Skeletal muscle cell (primary cell): ENCODE data around the gene EPM2A.

Experiments used
- DNase-seq: peaks from one replicate; pipeline ENCODE4 v3.0.0-alpha.2; 2010; ENCODE audit warnings: low read depth
- H3K4me3 ChIP-seq: 2 replicates; pipeline ENCODE4 v1.5.1; 2011; ENCODE audit warnings: low read depth, mild to moderate bottlenecking, control low read depth, low read length, moderate library complexity

EPM2A gene

DNA sequence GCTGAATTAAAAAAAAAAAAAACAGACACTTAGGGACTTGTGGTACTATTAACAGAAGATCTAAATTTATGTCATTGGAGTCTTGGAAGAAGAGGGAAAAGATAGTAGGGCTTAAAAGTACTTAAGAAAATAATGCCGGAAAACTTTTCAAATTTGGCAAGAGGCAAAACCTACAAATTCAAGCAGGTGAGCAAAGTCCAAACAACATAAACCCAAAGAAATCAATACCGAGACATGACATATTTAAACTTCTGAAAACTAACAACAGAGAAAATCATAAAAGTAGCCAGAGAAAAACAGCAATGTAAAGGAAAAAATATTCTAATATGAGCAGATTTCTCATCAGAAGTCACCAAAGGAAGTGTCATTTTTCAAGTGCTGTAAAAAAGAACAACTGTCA, 44.4 kb downstream of the EPM2A start:
- no peak overlapping the region for H3K4me3 ChIP-seq
- DNase-seq, result no peak

DNA sequence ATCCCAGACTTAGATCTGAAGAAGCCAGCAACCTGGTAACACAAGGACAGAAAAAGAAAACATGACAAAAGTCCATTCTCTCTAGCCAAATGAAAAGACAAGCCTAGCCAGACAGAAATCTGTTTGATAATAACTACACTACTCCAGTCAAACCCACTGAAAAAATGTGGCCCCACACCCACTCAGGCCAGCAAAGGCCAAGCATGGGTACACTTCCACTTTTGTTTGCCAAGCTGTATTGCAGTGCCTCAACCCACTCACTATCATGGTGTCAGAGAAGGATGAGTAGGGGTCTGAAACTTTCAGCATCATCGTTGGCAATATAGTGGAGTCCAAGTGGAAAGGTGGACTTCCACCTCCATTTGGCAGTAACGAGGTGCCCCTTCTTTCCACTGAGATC, 45.8 kb downstream of the EPM2A start:
- H3K4me3 ChIP-seq, result no peak overlapping the region
- no peak for DNase-seq

DNA sequence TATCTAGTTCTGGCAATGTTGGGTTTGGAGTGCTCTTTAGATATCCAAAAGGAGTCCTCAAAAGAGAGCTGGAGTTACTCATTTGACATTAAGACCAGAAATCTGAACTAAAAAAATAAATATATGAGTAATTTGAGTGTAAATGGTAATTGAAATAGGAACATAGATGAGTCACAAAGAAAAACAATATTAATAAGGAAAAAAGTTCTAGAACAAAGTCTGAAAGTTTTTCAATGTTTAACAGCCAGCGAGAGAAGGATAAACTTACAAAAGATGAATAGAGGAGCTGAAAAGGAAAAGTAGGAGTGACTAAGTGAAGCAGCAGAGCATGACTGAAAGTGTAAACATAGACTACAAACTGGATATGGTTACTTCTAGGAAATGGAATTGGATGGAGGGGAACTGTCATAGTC, 46.8 kb downstream of the EPM2A start:
- DNase-seq, result peak; percentile 25
- no peak overlapping the region for H3K4me3 ChIP-seq

DNA sequence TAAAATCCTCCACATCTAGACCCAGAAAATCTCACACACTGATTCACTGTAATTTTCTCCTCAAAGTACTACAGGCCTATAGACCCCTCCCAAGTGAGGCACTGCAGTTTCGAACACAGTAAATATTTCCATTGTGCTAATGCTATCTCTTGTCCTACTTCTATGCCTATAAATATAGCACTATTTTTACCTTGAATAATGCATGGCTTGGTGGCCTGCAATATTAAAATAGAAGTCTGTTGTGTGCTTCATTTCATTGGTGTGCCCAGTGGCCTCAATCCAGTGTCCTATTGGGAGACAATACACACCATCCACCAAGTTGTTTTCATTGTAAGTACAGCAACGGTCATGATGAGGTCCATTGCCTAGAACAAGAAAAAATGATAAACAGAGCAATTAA, 49.4 kb downstream of the EPM2A start:
- no peak overlapping the region for H3K4me3 ChIP-seq
- DNase-seq, result no peak

DNA sequence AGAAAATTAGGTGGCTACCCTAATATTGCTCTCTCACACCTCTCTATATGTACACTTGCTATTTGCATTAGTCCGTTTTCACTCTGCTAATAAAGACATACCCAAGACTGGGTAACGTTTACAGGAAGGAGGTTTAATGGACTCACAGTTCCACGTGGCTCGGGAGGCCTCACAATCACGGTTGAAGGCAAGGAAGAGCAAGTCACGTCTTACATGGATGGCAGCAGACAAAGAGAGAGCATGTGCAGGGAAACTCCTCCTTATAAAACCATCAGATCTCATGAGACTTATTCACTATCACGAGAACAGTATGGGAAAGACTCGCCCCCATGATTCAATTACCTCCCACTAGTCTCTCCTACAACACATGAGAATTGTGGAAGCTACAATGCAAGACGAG, 53.4 kb downstream of the EPM2A start:
- no peak overlapping the region for H3K4me3 ChIP-seq
- no peak for DNase-seq

DNA sequence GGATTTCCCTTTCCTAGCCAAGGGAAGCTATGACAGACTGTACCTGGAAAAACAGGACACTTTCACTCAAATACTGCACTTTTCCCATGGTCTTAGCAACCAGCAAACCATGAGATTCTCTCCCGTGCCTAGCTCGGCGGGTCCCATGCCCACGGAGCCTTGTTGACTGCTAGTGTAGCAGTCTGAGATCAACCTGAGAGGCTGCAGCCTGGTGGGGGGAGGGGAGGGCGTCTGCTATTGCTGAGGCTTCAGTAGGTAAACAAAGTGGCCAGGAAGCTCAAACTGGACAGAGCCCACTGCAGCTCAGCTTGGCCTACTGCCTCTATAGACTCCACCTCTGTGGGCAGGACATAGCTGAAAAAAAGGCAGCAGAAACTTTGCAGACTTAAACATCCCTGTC, 61.8 kb downstream of the EPM2A start:
- no peak for DNase-seq
- no peak overlapping the region for H3K4me3 ChIP-seq

DNA sequence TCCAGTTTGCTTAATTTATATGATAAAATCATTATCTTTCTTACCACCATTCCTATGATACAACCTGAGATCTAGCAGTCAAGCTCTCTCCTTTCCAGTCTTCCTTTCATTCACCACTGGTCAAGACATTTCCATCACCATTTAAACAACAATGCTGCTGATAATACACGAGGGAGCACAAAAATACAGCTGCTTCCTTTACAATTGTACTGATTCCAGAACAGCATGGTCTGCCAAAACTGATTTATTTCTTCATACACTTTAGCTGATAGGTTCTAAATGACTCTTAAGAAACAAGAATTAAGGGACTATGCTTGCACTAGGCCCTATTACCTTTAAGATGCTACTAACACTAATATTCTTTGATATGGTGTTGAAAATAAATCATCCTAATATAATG, 65.0 kb downstream of the EPM2A start:
- peak; percentile 16 for DNase-seq
- H3K4me3 ChIP-seq, result no peak overlapping the region

DNA sequence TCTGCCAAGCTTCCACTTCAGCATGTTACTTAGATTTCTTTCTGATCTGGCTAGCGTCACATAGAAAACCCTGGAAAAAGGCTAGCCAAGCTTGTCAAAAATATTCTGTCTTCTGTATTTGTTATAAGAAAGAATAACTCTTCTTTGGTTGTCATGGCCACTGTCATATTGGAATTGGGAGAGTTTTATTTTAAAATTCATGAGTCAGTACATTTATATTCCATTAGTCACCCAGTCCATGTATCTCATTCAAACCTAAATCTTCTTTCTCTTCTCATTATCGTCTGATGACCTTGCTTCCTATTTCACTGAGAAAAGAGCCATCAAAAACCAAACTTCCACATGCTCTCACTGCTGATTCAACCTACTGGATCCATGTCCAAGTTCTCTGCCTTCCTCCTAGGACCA, 65.7 kb downstream of the EPM2A start:
- peak; percentile 43 for DNase-seq
- H3K4me3 ChIP-seq, result no peak overlapping the region

DNA sequence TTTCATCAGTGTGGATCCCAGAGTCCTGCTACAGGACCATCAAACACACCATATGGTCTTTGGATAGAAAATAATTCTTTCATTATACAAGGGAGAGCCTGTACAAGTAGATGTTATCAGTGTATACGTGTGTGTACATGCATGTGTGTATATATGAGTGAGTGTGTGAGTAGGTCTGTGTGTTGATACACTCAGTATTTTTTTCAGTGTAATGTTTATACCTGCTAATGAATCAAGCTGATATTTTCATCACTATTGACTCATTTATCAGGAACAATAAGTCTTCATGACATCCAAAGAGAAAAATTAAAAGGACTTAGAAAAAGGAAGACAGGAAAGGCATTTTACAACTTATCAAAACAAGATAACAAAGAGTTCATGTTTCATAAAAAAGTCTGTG, 66.5 kb downstream of the EPM2A start:
- no peak for DNase-seq
- no peak overlapping the region for H3K4me3 ChIP-seq

DNA sequence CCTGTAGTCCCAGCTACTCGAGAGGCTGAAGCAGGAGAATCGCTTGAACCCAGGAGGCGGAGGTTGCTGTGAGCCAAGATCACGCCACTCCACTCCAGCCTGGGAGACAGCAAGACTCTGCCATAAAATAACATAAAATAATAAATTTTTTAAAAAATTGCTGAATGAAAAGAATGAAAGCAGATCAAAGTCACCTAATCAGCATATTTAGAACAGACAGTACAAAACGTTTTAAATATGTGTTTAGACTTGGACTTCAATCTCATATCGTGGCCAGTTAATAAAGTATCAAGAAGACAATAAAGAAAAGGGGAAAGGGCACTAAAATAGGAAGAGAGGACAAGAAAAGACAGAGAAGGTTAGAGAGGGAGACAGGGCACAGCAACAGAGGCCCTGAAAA, 74.6 kb downstream of the EPM2A start:
- no peak overlapping the region for H3K4me3 ChIP-seq
- DNase-seq, result no peak

DNA sequence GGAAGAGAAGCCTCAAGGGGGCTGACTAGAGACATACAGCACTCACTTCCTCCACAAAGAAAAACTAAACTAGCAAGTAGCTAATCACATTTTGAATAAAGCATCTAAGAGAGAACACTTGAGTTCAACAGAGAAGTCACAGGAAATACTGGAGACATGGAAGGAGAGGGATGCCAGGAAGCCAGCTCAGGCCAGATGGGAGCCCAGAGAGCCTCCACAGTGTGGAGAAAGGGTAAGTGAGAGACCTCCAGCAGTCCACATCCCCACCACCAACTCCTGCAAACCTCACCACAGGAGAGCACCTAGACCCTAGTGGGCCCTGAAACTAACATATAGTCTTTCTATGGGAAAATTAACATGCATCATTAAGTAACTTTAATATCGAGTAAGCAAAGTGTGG, 79.2 kb downstream of the EPM2A start:
- DNase-seq, result no peak
- no peak overlapping the region for H3K4me3 ChIP-seq

DNA sequence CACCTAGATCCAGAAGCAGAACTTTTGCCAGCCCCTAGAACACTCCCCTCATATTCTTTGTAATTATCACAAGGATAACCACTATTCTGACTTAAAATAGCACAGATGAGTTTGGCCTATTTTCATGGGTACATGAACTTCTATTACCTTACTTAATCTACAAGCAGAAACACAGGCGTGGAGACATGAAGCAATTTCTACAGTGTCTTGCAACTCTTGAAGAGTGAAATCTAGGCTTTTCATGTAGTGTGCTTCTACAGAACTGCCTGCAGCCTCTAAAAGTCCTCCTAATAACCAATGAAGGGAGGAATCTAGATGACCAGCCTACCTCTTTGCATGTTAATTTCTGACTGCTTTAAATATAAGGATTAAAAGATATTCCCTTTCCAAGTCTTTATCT, 82.7 kb downstream of the EPM2A start:
- DNase-seq, result no peak
- no peak overlapping the region for H3K4me3 ChIP-seq

DNA sequence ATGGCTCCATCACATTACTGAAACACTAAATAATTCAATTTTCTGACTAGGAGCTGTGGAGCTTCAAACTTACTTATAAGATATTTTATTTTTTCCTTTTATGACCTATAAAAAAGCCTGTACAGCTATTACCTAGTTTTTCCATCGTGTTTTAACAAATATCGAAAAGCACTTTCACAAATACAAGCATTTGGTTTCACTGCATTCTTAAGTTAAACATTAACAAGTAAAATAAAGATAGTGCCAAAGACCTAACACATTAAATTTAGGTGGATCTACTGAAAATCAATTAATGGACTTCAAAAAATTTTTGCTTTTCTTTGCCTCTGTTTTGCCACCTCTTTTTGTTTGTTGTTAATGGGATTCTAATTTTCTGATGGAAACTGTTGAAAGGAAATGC, 83.3 kb downstream of the EPM2A start:
- DNase-seq, result no peak
- no peak overlapping the region for H3K4me3 ChIP-seq

DNA sequence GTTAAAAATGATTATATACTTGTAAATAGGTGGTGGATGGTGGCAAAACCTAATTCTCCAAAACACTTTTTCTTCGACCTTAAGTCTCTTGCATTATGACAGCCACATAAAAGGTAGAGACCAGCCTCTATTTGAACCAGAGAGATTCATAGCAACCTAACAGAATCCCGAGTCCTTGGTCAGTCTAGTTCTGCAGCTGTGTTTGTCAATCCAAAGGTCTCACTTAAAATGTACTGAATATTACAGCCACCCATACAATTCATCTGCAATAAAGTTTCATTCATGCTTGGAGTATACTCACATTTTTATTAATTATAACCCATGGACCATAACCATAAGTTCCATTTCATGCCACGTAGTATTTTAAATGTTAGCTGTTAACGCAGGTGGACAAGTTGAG, 87.2 kb downstream of the EPM2A start:
- DNase-seq, result no peak
- H3K4me3 ChIP-seq, result no peak overlapping the region

DNA sequence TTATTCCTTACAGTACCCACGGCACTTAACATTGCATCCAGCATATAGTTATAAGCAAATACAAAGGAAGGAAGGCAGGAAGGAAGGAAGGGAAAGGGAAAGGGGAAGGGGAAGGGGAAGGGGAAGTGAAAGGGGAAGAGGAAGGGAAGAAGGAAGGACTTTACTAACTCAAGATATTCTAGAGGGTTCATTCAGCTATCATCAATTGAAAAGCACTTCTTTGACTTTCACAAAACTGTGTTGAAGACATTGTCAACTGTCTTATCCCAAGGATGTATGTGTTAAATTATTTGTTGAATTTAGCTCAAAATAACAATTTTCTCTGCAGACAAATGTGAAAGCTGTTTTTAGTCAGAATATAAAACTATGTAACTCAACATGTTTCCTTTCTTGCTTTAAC, 87.7 kb downstream of the EPM2A start:
- DNase-seq, result no peak
- H3K4me3 ChIP-seq, result no peak overlapping the region

DNA sequence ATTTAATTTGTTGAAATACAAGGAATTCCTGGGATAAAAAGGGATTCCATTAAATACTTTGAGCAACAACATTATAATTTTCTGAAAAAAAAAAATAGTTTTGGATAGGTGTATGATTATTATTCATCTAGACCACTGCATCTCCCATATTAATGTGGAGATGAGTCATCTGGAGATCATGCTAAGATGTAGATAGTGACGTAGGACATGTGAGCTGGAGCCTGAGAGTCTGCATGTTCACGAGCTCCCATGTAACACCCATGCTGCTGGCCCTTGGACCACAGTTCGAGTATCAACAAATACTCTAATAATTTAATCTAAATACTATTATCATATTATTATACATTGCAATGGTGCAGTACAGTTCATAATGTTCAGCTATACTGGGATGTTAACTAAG, 91.6 kb downstream of the EPM2A start:
- peak; percentile 7 for DNase-seq
- H3K4me3 ChIP-seq, result no peak overlapping the region

DNA sequence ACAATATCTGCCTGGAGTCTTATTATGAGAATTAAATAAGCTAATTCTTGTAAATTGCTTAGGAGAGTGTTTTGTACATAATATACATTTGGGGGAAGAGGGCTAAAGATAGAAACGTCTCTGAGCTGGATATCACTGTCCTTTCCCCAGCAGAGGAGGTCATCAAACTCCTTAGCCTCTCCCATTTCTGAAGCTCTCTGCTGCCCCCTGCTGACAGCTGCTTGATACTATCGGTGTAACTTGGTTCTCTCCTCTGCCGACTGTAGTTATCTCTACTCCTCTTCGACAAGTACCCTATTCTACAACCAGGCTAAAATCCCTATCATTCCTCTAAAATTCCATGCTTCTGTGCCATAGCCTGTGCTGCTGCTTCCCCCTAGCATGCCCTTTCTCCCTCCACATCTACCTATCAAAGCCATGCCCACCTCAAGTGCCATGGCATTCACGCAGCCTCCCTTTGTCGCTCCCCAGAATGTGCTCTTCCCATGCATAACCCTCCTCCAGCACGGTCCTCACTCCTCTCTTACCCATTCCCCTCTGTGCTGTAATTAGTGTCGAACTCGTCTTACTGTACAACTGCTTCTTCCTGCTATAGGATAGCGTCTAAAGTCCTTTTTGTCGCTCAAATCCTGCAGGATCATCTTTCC, 101.2 kb downstream of the EPM2A start:
- H3K4me3 ChIP-seq, result no peak overlapping the region
- DNase-seq, result peak; percentile 32

DNA sequence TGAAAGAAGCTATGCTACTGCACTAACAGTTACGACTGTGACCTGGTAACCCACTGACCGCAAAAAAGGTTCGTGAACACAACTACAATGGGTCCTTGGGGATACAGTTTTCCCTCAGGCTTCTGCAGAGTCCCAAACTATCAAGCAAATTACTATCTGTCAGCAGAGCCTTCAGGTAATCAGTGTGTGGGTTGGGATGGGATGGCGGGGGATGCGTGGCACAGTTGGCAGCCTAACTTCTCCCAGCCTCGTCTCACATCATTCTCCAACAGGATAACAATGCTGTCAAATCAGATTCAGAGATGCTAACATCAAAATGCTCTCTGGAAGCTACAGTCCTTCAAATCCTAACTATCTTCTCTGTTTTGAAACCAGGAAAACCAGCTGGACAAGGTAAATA, 102.3 kb downstream of the EPM2A start:
- no peak for DNase-seq

DNA sequence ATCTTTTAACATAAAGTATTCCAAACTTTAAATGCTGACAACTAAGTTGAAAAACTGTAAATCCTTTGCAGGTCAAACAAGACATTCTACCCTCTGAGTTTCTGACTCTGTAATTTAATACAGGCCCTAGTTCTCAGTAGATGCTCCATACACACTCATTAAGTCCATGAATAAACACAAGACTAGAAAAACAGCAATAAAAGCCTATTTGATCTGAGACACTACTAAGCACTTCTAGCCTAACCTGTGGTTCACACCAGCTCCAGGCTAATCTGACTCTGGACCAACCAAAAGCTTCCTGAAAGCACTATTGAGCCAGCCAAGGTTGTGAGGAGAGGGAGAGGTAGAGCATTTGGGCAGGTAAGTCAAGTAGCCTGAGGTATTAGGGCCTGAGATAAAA, 103.9 kb downstream of the EPM2A start:
- DNase-seq, result no peak
- no peak overlapping the region for H3K4me3 ChIP-seq

More for the DNA sequence above, 102.3 kb downstream of the EPM2A start:
- no peak overlapping the region for H3K4me3 ChIP-seq

DNA sequence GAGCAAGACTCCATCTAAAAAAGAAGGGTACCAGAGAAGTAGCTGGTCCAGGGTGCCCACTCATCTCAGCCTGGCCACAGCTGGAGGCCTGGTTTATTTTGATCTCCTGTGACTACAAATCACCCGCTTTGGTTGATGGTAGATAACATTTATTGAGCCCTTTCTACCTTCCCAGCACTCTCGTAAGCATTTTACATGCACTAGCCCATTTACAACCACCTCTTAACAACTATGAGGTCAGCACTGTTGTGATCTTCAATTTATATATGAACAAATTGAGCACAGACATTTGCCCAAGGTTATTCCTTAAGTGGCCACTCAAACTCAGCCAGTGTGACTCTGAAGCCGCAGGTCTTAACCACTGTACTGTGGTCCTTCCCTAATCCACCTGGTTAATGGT, 104.7 kb downstream of the EPM2A start:
- H3K4me3 ChIP-seq, result no peak overlapping the region
- DNase-seq, result no peak

DNA sequence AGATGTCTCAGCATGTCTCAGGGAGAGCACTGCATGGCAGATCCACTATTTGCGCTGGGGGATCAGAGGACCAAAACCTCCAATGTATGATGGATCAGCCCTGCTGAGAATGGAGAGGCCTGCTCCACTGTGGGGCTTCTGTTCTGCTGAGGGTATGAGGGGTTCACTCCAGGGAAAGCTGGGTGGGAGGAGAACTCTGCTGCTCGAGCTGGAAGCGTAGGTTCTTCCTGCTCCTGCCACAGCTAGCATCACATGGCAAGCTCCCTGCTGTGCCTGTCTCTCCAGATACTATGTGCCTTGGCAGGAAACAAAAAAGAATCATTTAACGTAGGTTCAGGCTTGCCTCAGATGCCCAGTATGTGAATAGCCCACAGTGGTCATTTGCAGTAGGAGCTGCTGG, 105.8 kb downstream of the EPM2A start:
- DNase-seq, result no peak
- no peak overlapping the region for H3K4me3 ChIP-seq

DNA sequence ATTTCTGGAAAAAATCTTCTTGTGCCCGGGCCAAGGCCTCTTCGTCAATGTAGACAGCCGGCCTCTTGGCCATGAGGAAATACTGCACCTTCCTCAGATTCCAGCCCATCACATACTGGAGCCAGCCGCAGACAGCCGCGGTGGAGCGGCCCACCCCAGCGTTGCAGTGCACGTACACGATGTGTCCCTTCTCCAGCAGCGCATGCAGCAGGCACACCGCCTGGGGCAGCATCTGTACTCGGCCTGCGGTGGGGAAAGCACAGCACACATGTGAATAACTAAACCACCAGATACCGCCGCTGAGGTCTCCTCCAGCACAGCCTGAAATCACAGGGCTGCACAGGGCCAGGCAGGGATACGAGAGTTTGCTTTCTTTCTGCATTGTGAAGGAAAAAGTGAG, 107.9 kb downstream of the EPM2A start:
- no peak overlapping the region for H3K4me3 ChIP-seq
- DNase-seq, result no peak
